ENCODE measurements around the gene GPRIN2.
"Not testable (repeated sequence)": the region's sequence is repeated elsewhere in the genome, so short reads cannot be mapped to it uniquely, and the experiment has no call there.

DNA sequence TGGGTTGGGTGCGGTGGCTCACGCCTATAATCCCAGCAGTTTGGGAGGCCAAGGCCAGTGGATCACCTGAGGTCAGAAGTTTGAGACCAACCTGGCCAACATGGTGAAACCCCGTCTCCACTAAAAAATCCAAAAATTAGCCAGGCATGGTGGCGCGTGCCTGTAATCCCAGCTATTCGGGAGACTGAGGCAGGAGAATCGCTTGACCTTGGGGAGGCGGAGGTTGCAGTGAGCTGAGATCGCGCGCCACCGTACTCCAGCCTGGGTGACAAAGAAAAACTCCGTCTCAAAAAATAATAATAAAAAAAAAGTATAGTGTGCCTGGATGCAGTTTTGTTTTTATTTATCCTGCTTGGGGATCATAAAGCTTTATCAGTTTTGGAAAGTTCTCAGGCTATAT is 36.8 kb upstream of the GPRIN2 start:
- TF ChIP-seq, protein P1, sequence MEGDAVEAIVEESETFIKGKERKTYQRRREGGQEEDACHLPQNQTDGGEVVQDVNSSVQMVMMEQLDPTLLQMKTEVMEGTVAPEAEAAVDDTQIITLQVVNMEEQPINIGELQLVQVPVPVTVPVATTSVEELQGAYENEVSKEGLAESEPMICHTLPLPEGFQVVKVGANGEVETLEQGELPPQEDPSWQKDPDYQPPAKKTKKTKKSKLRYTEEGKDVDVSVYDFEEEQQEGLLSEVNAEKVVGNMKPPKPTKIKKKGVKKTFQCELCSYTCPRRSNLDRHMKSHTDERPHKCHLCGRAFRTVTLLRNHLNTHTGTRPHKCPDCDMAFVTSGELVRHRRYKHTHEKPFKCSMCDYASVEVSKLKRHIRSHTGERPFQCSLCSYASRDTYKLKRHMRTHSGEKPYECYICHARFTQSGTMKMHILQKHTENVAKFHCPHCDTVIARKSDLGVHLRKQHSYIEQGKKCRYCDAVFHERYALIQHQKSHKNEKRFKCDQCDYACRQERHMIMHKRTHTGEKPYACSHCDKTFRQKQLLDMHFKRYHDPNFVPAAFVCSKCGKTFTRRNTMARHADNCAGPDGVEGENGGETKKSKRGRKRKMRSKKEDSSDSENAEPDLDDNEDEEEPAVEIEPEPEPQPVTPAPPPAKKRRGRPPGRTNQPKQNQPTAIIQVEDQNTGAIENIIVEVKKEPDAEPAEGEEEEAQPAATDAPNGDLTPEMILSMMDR (IDR thresholded peaks at IDR 0.05), result not testable (repeated sequence)
- not testable (repeated sequence) for TF ChIP-seq POLR2A (IDR thresholded peaks at IDR 0.05)

All from testis (tissue), 2 donors.